Lung (tissue), 12 donors: Measurements from ENCODE around the gene COL4A3. TPM values are rescaled to one million over a fixed set of nuclear protein-coding genes. Genes with fewer than 3 reads are reported as not detected.

Experiments used
- ATAC-seq: fragments of 200-7000 bp; cut with Tn5 transposase; one replicate; pipeline ENCODE4 v1.9.1; 2020; ENCODE audit warnings: moderate number of reproducible peaks; ENCODE audit not compliant: insufficient read depth, low FRiP score
- DNase-seq, 3 donors: peaks; one replicate each; pipeline ENCODE4 v3.0.0-alpha.2; 2013 to 2017
- H3K27ac ChIP-seq, 2 donors: one replicate each; pipeline ENCODE4 v1.5.1; 2013; ENCODE audit warnings: mild to moderate bottlenecking in 2 of 2, moderate library complexity in 2 of 2, control low read depth in 1 of 2, inconsistent platforms in 1 of 2, low read depth in 1 of 2, low read length in 1 of 2
- H3K27me3 ChIP-seq, 3 donors: one replicate each; pipeline ENCODE4 v1.5.1; 2013; ENCODE audit warnings: low read length in 2 of 3; ENCODE audit not compliant: control insufficient read depth in 3 of 3, insufficient read depth in 3 of 3
- H3K36me3 ChIP-seq, 4 donors: one replicate each; pipeline ENCODE4 v1.5.1; 2013; ENCODE audit warnings: low read length in 4 of 4, mild to moderate bottlenecking in 1 of 4, moderate library complexity in 1 of 4; ENCODE audit not compliant: control insufficient read depth in 4 of 4, insufficient read depth in 4 of 4
- H3K4me1 ChIP-seq, 5 donors: one replicate each; pipeline ENCODE4 v1.5.1; 2013; ENCODE audit warnings: low read length in 5 of 5, mild to moderate bottlenecking in 2 of 5, moderate library complexity in 1 of 5; ENCODE audit not compliant: control insufficient read depth in 5 of 5, insufficient read depth in 5 of 5
- H3K4me3 ChIP-seq: one replicate; pipeline ENCODE4 v1.5.1; 2013; ENCODE audit warnings: mild to moderate bottlenecking, control low read depth, moderate library complexity
- H3K9ac ChIP-seq, 2 donors: one replicate each; pipeline ENCODE4 v1.5.1; 2013; ENCODE audit warnings: low read length in 2 of 2, control low read depth in 1 of 2; ENCODE audit not compliant: insufficient read depth in 1 of 2
- H3K9me3 ChIP-seq, 4 donors: one replicate each; pipeline ENCODE4 v1.5.1; 2013; ENCODE audit warnings: low read length in 3 of 4, mild to moderate bottlenecking in 1 of 4, moderate library complexity in 1 of 4; ENCODE audit not compliant: control insufficient read depth in 4 of 4, insufficient read depth in 3 of 4
- CTCF ChIP-seq: IDR thresholded peaks from 2 replicates; pipeline ENCODE4 v1.5.1; 2012; ENCODE audit warnings: mild to moderate bottlenecking; ENCODE audit errors: control extremely low read depth, extremely low read depth
- WGBS, 2 donors: extraction: QIAGEN DNeasy Blood & Tissue Kit; methylation state at CpG; one replicate each; pipeline ENCODE4 v1.1.7; 2013; 5-methylcytosine and 5-hydroxymethylcytosine counted together
- polyA plus RNA-seq, 2 donors: library from polyadenylated mRNA; stranded (reverse); fragments of 200-250 nt; gene quantifications; one replicate each; pipeline ENCODE4 v1.2.1, GENCODE V29; 2013
- total RNA-seq, 2 donors: library from RNA; depleted of rRNA in 1 of 2; stranded (reverse); fragments of >200 nt in 1 of 2; gene quantifications; one replicate each; pipeline ENCODE4 v1.2.1, GENCODE V29; 2014 to 2021
- donor health status: control.
- donor health status: control.
- donor health status: Bipolar disorder and iron deficiency.
- donor health status: healthy.
- donor health status: DM: yes; HTN: yes; CAD: no.

Gene COL4A3
- total and polyA plus RNA-seq, 4 donors, result 3.5 to 34.2 (median 20.2) TPM

- H3K36me3 ChIP-seq, result no peaks in the 10 kb centered on the region
- no peak for ATAC-seq
- no peaks in the 10 kb centered on the region for H3K27me3 ChIP-seq
- H3K4me3 ChIP-seq, result no peak overlapping the region
- DNase-seq, result no peak
- H3K9me3 ChIP-seq, result no peaks in the 10 kb centered on the region
- no peaks in the 10 kb centered on the region for H3K4me1 ChIP-seq
- H3K27ac ChIP-seq, result no peak overlapping the region
- no peak for TF ChIP-seq CTCF
- no peak overlapping the region for H3K9ac ChIP-seq
- WGBS, 2 donors, result 78 to 88% methylated on average over 9 of the region's 9 CpGs
Observed at GRCh38 chr2:227206406-227206805, 42.0 kb downstream of the COL4A3 start.

GRCh38 chr2:227207573-227207972, 43.1 kb downstream of the COL4A3 start:
- no peak overlapping the region for H3K4me3 ChIP-seq
- no peak for DNase-seq
- ATAC-seq, result no peak
- no peaks in the 10 kb centered on the region for H3K9me3 ChIP-seq
- peaks cover 0 to 3% (median 0%) of the 10 kb centered on the region in 5 donors for H3K4me1 ChIP-seq
- no peak overlapping the region for H3K27ac ChIP-seq
- H3K9ac ChIP-seq, result no peak overlapping the region
- WGBS, 2 donors, result 63 to 72% methylated on average over 2 of the region's 2 CpGs
- no peaks in the 10 kb centered on the region for H3K27me3 ChIP-seq
- no peaks in the 10 kb centered on the region for H3K36me3 ChIP-seq
- TF ChIP-seq CTCF, result no peak

DNA sequence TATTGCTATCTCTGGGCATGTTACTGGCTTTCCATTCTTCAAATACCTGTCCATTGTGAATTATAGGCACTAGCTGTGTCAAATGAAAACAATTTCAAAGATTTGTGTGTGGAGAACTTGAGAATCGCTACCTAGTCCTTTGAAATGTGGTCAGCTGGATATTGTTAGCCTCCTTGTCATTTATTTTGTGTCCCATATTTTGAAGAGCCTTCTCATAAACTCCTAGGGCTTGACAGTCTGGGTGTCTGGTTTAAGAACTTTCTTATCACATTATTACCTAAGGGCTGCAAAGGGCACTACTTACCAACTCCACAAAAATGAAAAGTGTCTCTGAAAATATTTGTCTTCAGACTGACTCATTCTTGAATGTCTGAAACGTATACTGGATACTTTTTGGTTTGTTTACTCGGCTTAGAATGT, 50.2 kb downstream of the COL4A3 start:
- ATAC-seq, result peak; percentile 70
- 69 to 74% methylated on average over 3 of the region's 3 CpGs for WGBS, 2 donors
- no peak for TF ChIP-seq CTCF
- Histone ChIP-seq H3K4me3 (no peak overlapping the region), H3K4me1 (peaks cover 0 to 8% (median 0%) of the 10 kb centered on the region in 5 donors), H3K36me3 (no peaks in the 10 kb centered on the region), H3K9ac (no peak overlapping the region), H3K27ac (no peak overlapping the region), H3K27me3 (no peaks in the 10 kb centered on the region), H3K9me3 (no peaks in the 10 kb centered on the region)
- no peak for DNase-seq

DNA sequence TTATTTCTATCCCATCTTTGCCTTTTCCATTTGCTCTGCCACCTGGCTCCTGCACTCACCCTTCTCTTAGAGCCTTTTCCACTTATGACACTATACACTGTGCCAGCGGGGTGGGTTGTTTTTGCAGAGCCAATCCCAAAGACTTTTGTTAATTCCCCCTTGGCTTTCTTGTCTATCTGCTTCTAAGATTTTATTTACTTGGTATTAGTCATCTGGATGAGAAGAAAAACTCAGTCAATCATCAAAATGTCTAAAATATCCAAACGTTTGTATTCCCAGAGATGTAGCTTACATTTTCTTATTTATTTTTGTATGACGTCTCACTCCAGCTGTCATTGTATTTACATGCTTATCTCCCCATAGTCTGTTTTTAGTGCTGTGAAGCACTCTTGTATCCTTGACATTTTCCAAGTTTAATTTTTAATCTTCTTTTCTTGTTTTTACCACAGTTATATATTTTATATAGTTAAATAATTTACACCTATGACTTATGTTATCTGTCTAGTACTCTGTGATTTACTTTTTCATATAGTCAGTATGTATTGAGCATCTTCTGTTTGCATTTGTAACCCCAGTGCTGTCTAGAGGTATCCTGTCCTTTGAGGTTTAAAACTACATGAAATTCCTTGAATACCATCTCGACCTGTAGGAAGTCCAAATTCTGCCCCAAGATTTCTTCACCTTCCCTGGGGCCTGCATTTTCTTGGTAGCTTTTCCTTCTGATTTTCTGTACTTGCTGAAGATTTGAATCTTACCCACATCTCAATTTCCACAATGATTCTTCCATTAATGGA, 55.1 kb downstream of the COL4A3 start:
- Histone ChIP-seq H3K4me1 (no peaks in the 10 kb centered on the region), H3K27ac (no peak overlapping the region), H3K9ac (no peak overlapping the region), H3K4me3 (no peak overlapping the region), H3K9me3 (no peaks in the 10 kb centered on the region), H3K36me3 (no peaks in the 10 kb centered on the region), H3K27me3 (no peaks in the 10 kb centered on the region)
- TF ChIP-seq CTCF, result no peak
- ATAC-seq (no peak), DNase-seq (no peak)
- 47 to 65% methylated on average over 4 of the region's 4 CpGs for WGBS, 2 donors
